ENCODE measurements around the gene CELF1. TPM values are rescaled to one million over a fixed set of nuclear protein-coding genes. Genes with fewer than 3 reads are reported as not detected.

The CELF1 gene
- total RNA-seq, 4 donors from 2014 or later: 51.2 to 138 (median 121) TPM

- no peak for DNase-seq
- Histone ChIP-seq H3K36me3 (no peaks in the 10 kb centered on the region), H3K4me1 (no peaks in the 10 kb centered on the region), H3K27ac (no peak overlapping the region), H3K9me3 (no peaks in the 10 kb centered on the region), H3K4me3 (no peak overlapping the region), H3K27me3 (no peaks in the 10 kb centered on the region)
- TF ChIP-seq POLR2A (IDR thresholded peaks at IDR 0.05) (no peak), CTCF (IDR thresholded peaks at IDR 0.05) (no peak)
- intact Hi-C loops (cut with DNase I; ENCODE audit: low total_unique reads): no loop called here
Observed at GRCh38 chr11:47435687-47436086, 117.2 kb downstream of the CELF1 start.

- no peak overlapping the region for H3K4me3 ChIP-seq
- DNase-seq: peak in 1 of 2 donors; percentile 39
- no peaks in the 10 kb centered on the region for H3K4me1 ChIP-seq
- no peaks in the 10 kb centered on the region for H3K9me3 ChIP-seq
- H3K36me3 ChIP-seq: no peaks in the 10 kb centered on the region
- intact Hi-C loops (cut with DNase I; ENCODE audit: low total_unique reads): no loop called here
- no peak for TF ChIP-seq POLR2A (IDR thresholded peaks at IDR 0.05)
- no peaks in the 10 kb centered on the region for H3K27me3 ChIP-seq
- no peak overlapping the region for H3K27ac ChIP-seq
Observed at GRCh38 chr11:47434011-47434786, 118.7 kb downstream of the CELF1 start.

- Histone ChIP-seq H3K27me3 (no peaks in the 10 kb centered on the region), H3K9me3 (no peaks in the 10 kb centered on the region), H3K4me1 (no peaks in the 10 kb centered on the region), H3K36me3 (no peaks in the 10 kb centered on the region), H3K27ac (no peak overlapping the region), H3K4me3 (no peak overlapping the region)
- intact Hi-C loops (cut with DNase I; ENCODE audit: low total_unique reads): no loop called here
- no peak for TF ChIP-seq CTCF (IDR thresholded peaks at IDR 0.05)
- TF ChIP-seq POLR2A (IDR thresholded peaks at IDR 0.05): no peak
- no peak for DNase-seq
Observed at GRCh38 chr11:47433157-47433556, 119.8 kb downstream of the CELF1 start.

- Histone ChIP-seq H3K4me1 (no peaks in the 10 kb centered on the region), H3K27ac (no peak overlapping the region), H3K9me3 (no peaks in the 10 kb centered on the region), H3K36me3 (no peaks in the 10 kb centered on the region), H3K4me3 (no peak overlapping the region), H3K27me3 (no peaks in the 10 kb centered on the region)
- intact Hi-C loops (cut with DNase I; ENCODE audit: low total_unique reads): no loop called here
- no peak for DNase-seq
- no peak for TF ChIP-seq POLR2A (IDR thresholded peaks at IDR 0.05)
- TF ChIP-seq CTCF (IDR thresholded peaks at IDR 0.05): no peak
Observed at GRCh38 chr11:47431356-47432083, 121.4 kb downstream of the CELF1 start.

- Histone ChIP-seq H3K4me1 (peaks cover 0 to 1% of the 10 kb centered on the region in 2 donors), H3K27me3 (no peaks in the 10 kb centered on the region), H3K36me3 (no peaks in the 10 kb centered on the region), H3K4me3 (no peak overlapping the region), H3K9me3 (no peaks in the 10 kb centered on the region), H3K27ac (no peak overlapping the region)
- TF ChIP-seq CTCF (IDR thresholded peaks at IDR 0.05) (no peak), POLR2A (IDR thresholded peaks at IDR 0.05) (no peak)
- intact Hi-C loops (cut with DNase I; ENCODE audit: low total_unique reads): no loop called here
- no peak for DNase-seq
Observed at GRCh38 chr11:47430524-47430923, 122.4 kb downstream of the CELF1 start.

Measured in uterus (tissue), 4 donors.